ENCODE results near the gene ASH1L.

- TF ChIP-seq EZH2 (IDR thresholded peaks at IDR 0.05; ENCODE audit: borderline replicate concordance, low read depth, low read length, severe bottlenecking) (no peak), POLR2AphosphoS5 (IDR thresholded peaks at IDR 0.05; ENCODE audit: insufficient read depth, low read depth, low read length) (no peak), GATA2 (IDR thresholded peaks at IDR 0.05; ENCODE audit: insufficient read depth, insufficient read length, low read depth, low read length) (no peak), CTCF (IDR thresholded peaks at IDR 0.05; ENCODE audit: extremely low read depth in 1 of 2, insufficient read depth in 1 of 2, low read depth in 1 of 2, low read length in 2 of 2) (no peak)
Observed at GRCh38 chr1:155596864-155597263, 34.3 kb upstream of the ASH1L start.

All from endothelial cell of umbilical vein (primary cell).